Nephron (organoid): Measurements from ENCODE around the gene CRYL1.

Experiments
- H3K27ac Mint-ChIP-seq, 3 experiments: 2 replicates each; pipeline ENCODE4 v1.8.0; 2020; ENCODE audit warnings: mixed read lengths in 3 of 3, mild to moderate bottlenecking in 2 of 3, moderate library complexity in 1 of 3
- H3K27me3 Mint-ChIP-seq: 2 replicates; pipeline ENCODE4 v1.8.0; 2021; ENCODE audit warnings: low read depth, mild to moderate bottlenecking, moderate library complexity, mixed read lengths
- H3K36me3 Mint-ChIP-seq: 2 replicates; pipeline ENCODE4 v1.8.0; 2020; ENCODE audit warnings: low read depth, mixed read lengths
- H3K4me1 Mint-ChIP-seq: 2 replicates; pipeline ENCODE4 v1.8.0; 2020; ENCODE audit warnings: mixed read lengths
- H3K4me3 Mint-ChIP-seq, 3 experiments: 2 replicates each; pipeline ENCODE4 v1.8.0; 2020; ENCODE audit warnings: mild to moderate bottlenecking in 3 of 3, mixed read lengths in 3 of 3, moderate library complexity in 2 of 3
- H3K9me3 Mint-ChIP-seq: 2 replicates; pipeline ENCODE4 v1.8.0; 2020; ENCODE audit warnings: mixed read lengths
- CTCF ChIP-seq, 3 experiments: fragments of 200-600 bp; sonication (generic); IDR thresholded peaks; one replicate each; pipeline ENCODE4 v1.5.0; 2021; ENCODE audit warnings: antibody characterized with exemption in 3 of 3; ENCODE audit not compliant: unreplicated experiment in 3 of 3

Gene CRYL1

GRCh38 chr13:20358022-20358421 is 167.6 kb downstream of the CRYL1 start:
- Mint-ChIP-seq H3K4me1 (peaks cover 21% of the 10 kb centered on the region), H3K27me3 (peaks cover 5% of the 10 kb centered on the region), H3K4me3 (no peak overlapping the region), H3K36me3 (no peaks in the 10 kb centered on the region), H3K9me3 (no peaks in the 10 kb centered on the region), H3K27ac (no peak overlapping the region)
- no peak for TF ChIP-seq CTCF (IDR thresholded peaks at IDR 0.05; ENCODE audit: unreplicated experiment in 3 of 3)

- Mint-ChIP-seq H3K4me1 (peaks cover 12% of the 10 kb centered on the region), H3K4me3 (no peak overlapping the region), H3K27me3 (peaks cover 5% of the 10 kb centered on the region), H3K9me3 (no peaks in the 10 kb centered on the region), H3K36me3 (no peaks in the 10 kb centered on the region), H3K27ac (no peak overlapping the region)
- no peak for TF ChIP-seq CTCF (IDR thresholded peaks at IDR 0.05; ENCODE audit: unreplicated experiment in 3 of 3)
These were observed 169.2 kb downstream of the CRYL1 start for GRCh38 chr13:20356444-20356843.

GRCh38 chr13:20354722-20355121 is 170.9 kb downstream of the CRYL1 start:
- no peaks in the 10 kb centered on the region for H3K4me1 Mint-ChIP-seq
- no peak for TF ChIP-seq CTCF (IDR thresholded peaks at IDR 0.05; ENCODE audit: unreplicated experiment in 3 of 3)
- H3K27ac Mint-ChIP-seq = no peak overlapping the region
- no peaks in the 10 kb centered on the region for H3K36me3 Mint-ChIP-seq
- H3K9me3 Mint-ChIP-seq = no peaks in the 10 kb centered on the region
- H3K27me3 Mint-ChIP-seq = peaks cover 3% of the 10 kb centered on the region
- H3K4me3 Mint-ChIP-seq = no peak overlapping the region

GRCh38 chr13:20353973-20354372 is 171.7 kb downstream of the CRYL1 start:
- peaks cover 3% of the 10 kb centered on the region for H3K27me3 Mint-ChIP-seq
- H3K9me3 Mint-ChIP-seq = no peaks in the 10 kb centered on the region
- H3K4me1 Mint-ChIP-seq = no peaks in the 10 kb centered on the region
- no peak for TF ChIP-seq CTCF (IDR thresholded peaks at IDR 0.05; ENCODE audit: unreplicated experiment in 3 of 3)
- no peak overlapping the region for H3K4me3 Mint-ChIP-seq
- H3K27ac Mint-ChIP-seq = no peak overlapping the region
- no peaks in the 10 kb centered on the region for H3K36me3 Mint-ChIP-seq
